GM18861 (cell line): ENCODE data around the gene PLXNC1.
"Not testable (repeated sequence)": the region's sequence is repeated elsewhere in the genome, so short reads cannot be mapped to it uniquely, and the experiment has no call there.

Experiments
- ATAC-seq: cut with Tn5 transposase; IDR thresholded peaks from one replicate; pipeline ENCODE4 v1.9.1; 2021; ENCODE audit not compliant: unreplicated experiment

PLXNC1 gene

GRCh38 chr12:94285943-94286582 is 137.7 kb downstream of the PLXNC1 start:
- no peak for ATAC-seq

- no peak for ATAC-seq
Measured at GRCh38 chr12:94286583-94287244, 138.3 kb downstream of the PLXNC1 start.

GRCh38 chr12:94287245-94287628 is 138.9 kb downstream of the PLXNC1 start:
- ATAC-seq: no peak

- no peak for ATAC-seq
Measured at GRCh38 chr12:94289461-94290312, 141.3 kb downstream of the PLXNC1 start.

- no peak for ATAC-seq
Measured at GRCh38 chr12:94290353-94290752, 142.0 kb downstream of the PLXNC1 start.

- no peak for ATAC-seq
Measured at GRCh38 chr12:94297096-94297699, 148.8 kb downstream of the PLXNC1 start.

- no peak for ATAC-seq
Measured at GRCh38 chr12:94297876-94298505, 149.6 kb downstream of the PLXNC1 start.

GRCh38 chr12:94299846-94300245 is 151.5 kb downstream of the PLXNC1 start:
- ATAC-seq: no peak

GRCh38 chr12:94304012-94304411 is 155.6 kb downstream of the PLXNC1 start:
- ATAC-seq: no peak

GRCh38 chr12:94304566-94305061 is 156.2 kb downstream of the PLXNC1 start:
- no peak for ATAC-seq

- peak; percentile 33 for ATAC-seq
Measured at GRCh38 chr12:94305130-94305957, 157.0 kb downstream of the PLXNC1 start.

GRCh38 chr12:94308612-94309011 is 160.2 kb downstream of the PLXNC1 start:
- ATAC-seq: no peak

GRCh38 chr12:94309373-94309772 is 161.0 kb downstream of the PLXNC1 start:
- peak; percentile 81 for ATAC-seq

GRCh38 chr12:94312378-94312777 is 164.0 kb downstream of the PLXNC1 start:
- ATAC-seq: no peak

GRCh38 chr12:94316600-94316999 is 168.2 kb downstream of the PLXNC1 start:
- ATAC-seq: not testable (repeated sequence)

GRCh38 chr12:94318181-94318580 is 169.8 kb downstream of the PLXNC1 start:
- ATAC-seq: no peak

- ATAC-seq: no peak
Measured at GRCh38 chr12:94320109-94320508, 171.7 kb downstream of the PLXNC1 start.

- no peak for ATAC-seq
Measured at GRCh38 chr12:94322346-94322745, 174.0 kb downstream of the PLXNC1 start.

GRCh38 chr12:94326234-94326633 is 177.9 kb downstream of the PLXNC1 start:
- no peak for ATAC-seq

- ATAC-seq: no peak
Measured at GRCh38 chr12:94326727-94327126, 178.3 kb downstream of the PLXNC1 start.
